NCI-H146 (cell line): ENCODE data around the gene FZD10.

Experiments used
- DNase-seq: peaks from one replicate; lab custom pipeline; 2025; lab: John Stamatoyannopoulos, UW

FZD10 gene

DNA sequence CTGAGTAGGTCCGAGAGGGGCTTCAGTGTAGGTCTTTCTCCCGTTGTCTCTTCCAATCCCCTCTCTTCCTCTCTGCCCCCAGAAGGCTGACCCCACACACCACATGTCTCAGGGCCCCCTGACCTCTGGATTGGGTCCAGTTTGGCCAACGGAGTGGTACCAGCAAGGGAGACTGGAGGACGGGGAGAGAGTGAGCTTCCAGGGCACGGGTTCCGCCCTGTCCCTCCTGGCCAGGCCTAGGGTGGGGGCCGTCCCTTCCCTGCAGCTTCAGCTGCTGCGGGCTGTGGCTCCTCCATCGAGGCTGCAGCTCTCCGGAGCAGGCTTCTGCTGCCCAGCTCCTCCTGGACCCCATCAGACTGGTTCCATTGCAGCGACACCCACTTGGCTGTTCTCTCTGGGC lies 17.4 kb downstream of the FZD10 start:
- no peak for DNase-seq

DNA sequence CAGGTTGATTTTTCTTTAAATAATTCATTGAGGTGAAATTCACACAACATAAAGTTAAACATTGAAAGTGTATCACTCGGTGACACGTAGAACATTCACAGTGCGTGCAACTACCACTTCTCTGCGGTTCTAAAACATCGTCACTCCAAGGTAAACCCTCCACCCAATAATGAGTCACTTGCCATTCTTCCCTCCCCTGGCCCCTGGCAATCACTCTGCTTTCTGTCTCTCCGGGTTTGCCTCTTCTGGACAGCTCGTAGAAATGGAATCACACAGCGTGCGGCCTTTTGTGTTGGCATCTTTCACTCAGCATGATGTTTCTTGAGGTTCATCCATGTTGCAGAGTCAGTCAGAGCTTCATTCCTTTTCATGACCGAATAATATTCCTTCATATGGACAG lies 18.9 kb downstream of the FZD10 start:
- no peak for DNase-seq

DNA sequence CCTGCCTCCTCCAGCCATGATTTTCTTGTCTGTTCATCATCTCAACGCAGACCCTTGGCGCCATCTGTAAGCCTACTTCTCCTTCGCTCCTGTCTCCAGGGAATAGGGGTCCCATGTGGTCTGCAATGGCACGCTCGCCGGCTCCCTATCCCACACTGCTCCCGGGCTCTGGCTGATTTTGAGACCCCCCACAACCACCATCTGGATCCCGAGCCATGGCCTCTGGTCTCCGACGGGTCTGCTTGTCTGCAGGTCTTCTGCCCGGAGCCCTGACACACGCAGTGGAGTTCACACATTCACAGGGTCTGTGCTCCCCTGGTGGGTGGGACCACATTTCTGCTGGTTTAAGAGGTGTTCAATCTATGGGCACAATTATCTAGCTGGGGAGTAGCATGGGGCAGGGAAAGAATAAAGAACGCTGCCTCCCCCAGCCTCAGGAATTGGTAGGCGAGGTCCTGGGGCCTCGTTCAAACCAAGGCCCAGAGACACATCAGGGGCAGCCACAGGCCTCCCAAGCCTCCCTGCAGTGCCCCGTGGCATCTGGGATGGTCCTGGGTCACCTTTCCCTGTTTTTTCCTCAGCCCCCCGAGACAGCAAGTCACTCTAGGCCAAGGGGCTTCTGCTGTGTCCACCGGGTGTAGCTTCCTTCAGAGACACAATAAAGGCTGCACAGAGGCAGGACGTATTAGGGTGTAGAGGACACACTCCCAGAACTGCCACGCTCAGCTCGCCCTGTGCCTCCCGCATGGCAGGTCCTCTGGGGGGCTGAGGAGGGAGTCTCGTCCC lies 21.5 kb downstream of the FZD10 start:
- no peak for DNase-seq

DNA sequence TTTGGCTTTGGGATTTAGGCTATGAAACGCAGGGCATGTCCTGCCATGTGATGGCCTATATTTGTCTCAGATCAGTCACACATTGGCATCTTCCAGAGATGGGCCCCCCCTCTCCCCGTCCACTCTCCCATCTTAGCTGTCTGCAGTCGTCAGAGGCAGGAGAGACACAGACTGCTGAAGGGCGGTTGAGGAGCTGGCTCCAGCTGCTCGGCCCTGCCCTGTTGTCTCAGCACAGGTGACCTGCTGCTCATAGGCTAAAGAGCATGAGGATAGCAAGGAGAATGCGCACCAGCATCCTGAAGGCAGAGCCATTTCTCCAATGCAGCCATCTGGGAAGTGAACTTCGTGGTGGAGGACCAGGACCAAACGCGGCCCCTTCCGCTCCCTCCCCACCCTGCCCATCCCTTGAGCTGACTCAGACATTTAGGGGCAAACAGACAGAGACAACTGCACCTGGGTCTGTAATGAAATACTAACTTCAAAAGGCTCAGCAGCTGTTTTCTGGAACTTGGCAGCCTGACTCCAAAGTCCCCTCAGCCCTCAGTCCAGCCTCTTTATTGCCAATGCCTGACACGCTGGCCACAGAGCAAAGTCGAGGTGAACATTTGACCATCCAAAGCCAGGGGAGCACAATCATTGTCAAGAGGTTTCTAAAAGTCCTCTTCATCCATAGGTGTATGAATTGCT lies 22.3 kb downstream of the FZD10 start:
- DNase-seq: no peak

DNA sequence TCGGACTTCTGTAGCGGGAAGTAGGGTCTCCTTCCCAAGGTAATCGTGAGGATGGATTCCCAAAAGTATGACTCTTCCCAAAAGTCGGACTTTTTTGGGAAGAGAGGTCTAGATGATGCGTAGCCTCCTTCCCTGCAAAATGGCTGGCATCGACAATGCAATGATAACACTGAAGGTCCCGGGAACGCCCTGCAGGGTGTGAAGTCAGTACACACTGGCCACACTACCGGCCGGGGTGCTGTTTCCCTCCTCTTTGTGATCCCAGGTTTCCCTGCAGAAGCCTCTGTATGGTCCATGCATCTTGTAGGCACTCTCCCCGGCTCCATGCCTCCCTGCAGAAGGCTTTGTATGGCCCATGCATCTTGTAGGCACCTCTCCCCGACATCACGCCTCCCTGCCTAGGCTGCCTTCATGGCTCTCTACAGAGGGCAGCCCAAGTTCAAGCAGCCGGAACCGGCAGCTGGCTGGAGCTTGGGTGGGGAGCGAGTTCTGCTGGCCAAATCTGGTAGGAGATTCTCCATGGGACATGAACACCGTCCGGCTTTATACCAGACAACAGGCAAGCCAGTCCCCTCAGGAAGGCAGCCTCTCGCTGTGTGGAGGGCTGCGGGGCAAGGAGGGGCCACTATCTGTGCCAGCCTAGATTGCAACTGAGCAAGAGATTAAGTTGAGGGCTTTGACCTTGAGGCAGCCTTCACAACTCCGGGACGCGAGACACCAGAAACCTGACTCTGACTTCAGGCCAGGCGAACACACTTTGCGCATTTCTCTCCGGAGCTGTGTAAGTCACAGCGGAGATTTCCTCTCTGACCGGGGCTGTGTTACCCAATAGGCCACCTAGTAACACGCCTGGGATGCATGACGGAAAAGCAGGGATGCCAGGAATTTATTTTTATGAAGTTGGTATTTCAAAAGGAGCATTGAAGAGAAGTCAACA lies 23.5 kb downstream of the FZD10 start:
- DNase-seq: no peak

DNA sequence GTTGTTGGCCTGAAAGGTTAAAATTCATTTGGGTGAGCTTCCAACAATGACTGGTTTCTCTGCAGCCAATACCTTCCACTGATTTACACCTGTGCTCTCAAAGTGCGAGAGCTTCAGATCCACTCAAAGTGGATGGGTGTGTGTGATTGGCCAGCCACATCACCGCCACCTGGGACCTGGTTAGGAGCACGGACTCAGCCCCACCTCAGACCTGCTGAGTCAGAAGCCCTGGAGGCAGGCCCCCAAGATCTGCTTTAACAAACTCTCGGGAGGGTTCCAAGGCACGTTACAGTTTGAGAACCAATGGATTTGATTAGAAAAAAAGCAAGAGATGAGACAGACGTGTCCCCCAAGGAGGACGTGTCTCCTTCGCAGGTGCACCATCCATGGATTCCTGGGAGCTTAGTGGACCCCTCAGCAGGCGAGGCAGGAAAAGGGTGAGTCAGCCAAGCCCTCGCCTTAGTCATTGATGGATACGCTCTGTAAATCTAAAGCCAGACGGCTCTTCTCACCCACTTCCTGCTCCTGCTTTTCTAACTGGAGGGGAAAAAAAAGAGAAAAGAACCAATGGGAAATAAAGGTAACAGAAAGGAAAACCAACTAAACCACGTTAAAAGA lies 24.5 kb downstream of the FZD10 start:
- no peak for DNase-seq

DNA sequence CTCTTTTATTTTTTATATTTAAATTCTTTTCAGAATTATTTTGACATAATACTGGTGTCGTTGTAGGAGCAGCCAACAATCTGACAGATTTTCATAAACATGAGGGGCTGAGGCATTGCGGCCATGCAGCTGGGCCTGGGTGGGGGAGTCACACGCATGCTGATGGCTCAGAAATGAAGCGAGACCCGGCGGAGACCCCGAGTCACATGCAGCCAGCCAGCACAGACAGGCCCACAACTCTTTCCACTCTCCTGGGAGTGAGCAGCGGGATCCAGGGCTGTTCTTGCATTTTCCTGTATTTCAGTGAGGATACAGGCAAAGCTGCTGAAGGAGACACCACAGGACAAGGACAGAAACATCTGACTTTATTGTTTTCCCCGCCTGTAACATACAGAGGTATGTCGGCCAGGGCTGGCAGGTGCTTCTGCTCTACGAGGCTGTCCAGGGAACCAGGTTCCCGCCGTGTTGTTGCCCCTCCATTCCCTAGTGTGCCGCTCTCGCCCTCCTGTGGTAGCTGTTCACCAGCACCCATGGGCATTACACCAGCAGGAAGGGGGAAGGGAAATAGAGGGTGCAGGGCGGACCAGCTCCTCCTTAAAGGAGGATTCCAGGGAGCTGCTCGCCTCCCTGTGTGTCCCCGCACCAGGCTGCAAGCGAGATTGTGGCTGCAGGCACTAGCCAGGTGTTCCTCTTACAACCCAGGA lies 30.5 kb downstream of the FZD10 start:
- DNase-seq: peak; percentile 81

DNA sequence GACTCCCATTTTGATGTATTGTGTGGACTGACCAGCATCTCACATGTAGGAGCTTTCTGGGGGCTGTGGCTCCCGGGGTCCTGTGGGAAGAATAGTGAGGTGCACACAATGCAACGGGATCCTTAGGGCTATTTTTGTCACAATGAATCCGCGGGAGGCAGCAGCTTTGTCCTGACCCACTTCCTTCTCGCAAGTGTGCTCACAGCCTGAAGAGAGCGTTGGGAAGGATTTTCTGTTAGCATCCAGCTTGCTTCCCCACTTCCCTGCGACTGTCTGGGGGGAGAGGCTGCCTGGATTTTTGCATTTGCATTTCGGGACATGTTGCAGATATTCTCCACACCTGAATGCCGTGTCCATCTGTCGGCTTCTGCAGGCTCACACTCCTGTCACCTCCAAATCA lies 31.9 kb downstream of the FZD10 start:
- DNase-seq: no peak

DNA sequence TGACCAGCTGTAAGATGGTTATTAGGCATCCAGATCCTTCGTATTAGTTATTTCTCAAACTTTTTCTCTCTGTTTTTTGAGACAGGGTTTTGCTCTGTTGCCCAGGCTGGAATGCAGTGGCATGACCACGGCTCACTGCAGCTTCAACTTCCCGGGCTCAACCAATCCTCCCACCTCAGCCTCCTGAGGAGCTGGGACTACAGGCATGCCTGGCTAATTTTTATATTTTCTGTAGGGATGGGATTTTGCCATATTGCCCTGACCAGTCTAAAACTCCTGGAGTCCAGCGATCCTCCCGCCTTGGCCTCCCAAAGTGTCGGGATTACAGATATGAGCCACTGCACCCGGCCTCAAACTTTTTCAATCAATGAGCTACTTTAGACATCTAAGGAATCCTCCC lies 33.1 kb downstream of the FZD10 start:
- no peak for DNase-seq

DNA sequence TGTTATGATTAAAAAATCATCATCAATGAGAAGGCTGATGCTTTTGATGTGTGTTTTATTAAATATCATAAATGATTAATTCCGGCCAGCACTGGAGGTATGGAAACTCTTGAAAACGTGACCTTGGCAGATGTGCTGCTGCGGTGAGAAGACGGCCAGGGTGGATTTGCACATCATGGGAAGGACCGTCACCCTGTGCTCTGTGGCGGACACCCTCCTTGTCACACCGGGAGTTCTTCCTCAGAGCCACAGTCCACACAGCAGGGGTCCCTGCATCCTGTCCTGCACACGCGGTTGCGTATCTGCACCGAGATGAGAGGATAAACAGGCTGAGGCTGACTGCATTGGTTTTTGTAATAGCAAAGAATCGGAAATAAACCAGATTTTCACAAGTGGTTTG lies 33.5 kb downstream of the FZD10 start:
- DNase-seq: peak; percentile 41

DNA sequence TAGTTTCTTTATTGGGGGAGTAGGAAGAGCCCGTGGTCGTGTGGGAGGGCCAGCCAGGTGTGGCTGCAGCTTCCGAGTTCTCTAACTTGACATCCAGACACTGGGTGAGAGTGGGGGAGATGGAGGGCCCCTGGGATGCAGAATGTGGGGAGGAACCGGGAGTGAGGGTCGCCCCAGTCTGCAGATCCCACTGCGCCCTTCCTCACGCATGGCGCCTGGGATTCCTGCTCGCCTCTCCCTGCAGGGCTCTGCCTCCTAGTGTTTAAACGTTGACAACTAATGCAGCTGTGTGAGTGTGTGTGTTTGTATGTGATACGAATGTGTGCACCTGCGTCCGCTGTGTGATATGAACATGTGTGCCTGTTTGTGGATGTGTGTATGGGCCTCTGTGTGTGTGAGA lies 34.6 kb downstream of the FZD10 start:
- DNase-seq: no peak

DNA sequence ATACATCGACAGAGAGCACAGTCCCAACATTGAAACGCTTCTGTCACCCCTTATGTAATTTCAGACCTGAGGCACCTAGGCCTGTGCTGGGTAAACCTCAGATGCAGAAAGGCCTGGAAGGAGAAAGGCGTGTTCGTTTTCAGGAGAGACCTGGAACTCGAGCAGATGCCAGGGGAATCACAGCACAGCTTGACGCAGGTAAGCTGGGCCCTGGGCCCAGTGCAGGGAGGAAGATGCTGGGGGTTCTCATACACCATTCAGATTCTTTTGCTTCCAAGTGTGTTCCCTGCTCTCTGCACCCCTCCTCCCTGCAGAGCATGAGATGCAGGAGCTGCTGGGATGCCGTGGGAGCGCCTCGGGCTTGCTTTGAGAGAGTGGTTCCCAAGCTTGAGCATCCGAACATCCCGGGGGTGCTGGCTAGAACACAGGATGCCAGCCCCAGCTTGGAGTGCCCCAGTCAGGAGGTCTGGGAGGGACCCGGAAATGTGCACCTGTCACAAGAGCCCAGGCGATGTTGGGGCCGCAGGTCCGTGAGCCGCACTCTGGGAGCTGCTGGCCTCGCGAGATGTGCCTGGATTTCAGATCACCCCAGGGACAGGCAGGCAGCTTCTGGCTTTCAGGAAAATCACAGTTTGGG lies 35.9 kb downstream of the FZD10 start:
- no peak for DNase-seq

DNA sequence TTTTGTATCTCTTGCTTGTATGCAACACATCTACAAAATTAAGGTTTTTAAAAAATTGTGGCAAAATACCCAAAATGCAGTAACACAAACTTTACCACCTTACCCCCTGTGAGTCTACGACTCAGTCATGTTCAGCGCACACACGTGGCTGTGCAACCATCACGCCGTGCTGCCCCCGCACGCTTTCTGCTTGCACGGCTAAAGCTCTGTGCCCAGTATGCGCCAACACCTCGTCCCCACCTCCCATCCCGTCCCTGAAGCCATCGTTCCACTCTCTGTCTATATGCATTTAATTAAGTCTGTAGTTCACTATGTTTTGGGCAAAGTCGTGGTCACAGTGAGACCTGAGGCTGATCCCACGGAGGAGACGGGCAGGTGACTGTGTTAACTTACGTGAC lies 36.4 kb downstream of the FZD10 start:
- DNase-seq: no peak

DNA sequence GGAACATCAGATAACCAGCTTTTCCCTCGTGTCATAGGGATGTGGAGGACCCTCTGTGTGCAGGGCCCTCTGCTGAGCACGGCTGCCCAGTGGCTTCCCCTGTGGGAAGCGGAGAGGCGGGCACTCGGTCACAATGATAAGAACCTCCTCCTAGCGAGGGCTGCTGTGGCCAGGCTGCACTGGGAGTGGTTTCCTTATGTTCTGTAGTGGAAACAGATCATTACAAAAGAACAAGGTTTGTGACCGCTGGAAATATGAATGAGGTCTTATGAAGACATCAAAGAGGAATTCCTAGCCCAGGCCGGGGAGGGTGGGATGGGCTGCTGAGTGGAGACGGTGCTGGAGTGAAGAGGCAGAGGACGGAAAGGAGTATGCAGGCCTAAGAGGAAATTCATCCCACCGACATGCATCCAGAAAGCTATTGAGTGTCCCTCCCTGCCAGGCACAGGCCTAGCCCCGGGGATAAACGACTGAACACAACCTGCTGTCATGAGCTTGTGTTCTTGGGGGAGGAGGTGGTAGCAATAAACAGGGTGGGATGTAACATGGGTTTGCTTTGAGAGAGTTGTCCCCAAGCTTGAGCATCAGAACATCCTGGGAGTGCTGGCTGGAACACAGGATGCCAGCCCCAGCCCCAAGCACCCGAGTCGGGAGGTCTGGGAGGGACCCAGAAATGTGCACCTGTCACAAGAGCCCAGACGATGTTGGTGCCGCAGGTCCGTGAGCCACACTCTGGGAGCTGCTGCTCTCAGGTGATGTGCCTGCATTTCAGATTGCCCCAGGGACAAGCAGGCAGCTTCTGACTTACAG lies 37.5 kb downstream of the FZD10 start:
- DNase-seq: no peak

DNA sequence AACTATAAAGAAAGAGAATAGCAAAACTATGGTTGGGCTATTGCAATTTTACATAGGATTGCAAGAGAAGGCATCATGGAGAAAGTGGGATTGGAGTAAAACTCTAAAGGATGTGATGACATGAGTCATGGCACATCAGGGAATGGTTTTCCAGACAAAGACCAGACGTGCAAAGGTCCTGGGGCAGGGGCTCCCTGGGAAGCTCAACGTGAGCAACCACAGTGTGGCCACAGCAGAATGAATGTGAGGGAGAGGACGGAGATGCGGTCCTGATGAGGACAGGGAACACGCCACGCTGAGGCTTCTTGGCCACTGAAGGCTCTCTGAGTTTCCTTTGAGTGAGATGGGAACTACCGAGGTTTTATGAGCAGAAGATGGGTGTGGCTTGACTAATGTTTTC lies 38.2 kb downstream of the FZD10 start:
- DNase-seq: no peak

DNA sequence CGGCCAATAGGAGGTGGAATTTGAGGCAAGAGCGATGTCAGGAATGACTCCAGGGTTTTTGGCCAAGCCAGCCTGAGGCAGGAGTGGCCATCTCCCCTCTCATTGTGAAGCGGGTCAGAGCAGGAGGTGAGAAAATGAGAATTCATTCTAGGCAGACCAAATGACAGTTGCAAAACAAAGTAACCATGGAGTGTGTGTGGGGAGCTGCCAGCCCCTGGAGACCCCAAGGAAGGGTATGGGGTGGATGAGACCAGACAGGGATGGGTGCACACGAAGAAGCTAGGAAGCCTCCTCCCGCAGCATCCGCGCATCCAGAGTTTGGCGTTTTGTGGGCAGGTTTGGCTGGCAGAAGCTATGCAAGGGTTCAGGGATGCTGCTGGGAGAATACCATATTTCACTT lies 38.8 kb downstream of the FZD10 start:
- no peak for DNase-seq

DNA sequence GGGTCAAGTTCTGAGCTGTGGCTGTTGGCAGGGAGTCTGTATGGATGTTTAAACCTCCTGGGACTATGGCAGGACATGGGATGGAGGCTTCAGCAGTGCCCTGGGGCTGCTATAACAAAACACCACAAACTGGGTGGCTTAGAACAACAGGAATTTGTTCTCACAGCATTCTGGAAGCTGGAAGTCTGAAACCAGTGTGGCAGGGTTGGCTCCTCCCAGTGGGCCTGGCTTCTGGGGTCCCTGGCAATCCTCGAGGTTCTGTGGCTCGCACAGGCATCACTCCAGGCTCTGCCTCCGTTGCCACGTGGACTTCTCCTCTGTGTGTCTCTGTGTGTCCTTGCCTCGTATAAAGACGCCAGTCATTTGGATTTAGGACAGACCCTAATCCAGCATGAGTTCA lies 39.9 kb downstream of the FZD10 start:
- DNase-seq: no peak

DNA sequence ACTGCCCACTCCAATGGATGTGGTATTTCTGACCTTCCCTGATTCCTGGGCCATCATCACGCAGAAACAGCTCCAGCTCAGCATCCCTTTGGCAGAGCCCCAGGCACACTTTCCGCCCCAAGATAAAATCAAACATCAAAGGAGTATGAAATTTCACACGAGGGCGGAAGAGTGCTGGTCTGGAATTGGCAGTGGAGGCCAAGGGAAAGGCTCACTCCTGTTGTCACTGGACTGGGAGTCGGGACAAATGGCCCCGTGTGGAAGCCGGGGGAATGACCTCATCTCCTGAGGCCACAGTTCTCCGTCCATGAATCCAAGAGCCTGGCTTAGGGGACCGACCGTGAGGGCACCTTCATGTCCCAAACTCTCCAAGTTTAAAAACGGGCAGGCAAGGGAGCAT lies 40.9 kb downstream of the FZD10 start:
- DNase-seq: no peak

DNA sequence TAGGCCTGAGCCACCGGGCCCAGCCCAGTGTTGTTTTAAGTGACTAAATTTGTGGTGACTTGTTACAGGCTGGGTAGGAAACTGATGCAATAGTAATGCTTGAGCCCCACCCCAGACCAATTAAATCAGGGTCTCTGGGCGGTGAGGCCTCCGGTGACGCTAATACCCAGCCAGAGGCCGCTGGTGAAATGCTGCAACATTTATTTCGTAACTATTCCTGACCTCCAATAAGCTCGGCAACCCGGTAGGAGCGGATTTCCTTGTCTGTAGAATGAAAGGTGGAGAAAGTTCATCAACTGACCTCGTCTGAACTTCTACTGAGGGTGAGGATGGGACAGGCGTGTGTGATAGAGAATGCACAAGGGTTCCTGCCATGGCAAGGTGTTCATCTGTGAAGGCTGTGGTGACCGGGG lies 42.3 kb downstream of the FZD10 start:
- no peak for DNase-seq

DNA sequence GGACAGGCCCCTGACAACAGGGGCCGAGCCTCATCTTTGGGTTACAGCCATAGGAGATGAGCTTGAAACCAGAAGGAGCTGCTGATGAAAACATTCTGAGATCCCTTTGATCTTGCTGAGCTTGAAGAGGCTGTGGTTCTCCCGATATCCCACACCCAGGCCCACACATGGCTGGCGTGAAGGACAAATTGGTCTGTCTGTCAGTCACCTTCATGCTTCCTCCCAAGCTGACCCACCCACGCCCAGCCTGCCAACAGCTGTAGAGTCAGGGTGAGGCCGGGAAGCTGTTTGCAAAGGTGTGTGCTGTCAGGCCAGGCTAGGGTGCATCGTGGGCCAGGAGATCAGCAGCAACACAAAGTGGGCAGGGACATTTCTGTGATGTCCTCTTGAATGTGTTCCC lies 43.2 kb downstream of the FZD10 start:
- DNase-seq: no peak
